GM18499 (cell line): ENCODE data around the gene MACF1.
"Not testable (repeated sequence)": the region's sequence is repeated elsewhere in the genome, so short reads cannot be mapped to it uniquely, and the experiment has no call there.

Source experiments
- ATAC-seq: cut with Tn5 transposase; IDR thresholded peaks from one replicate; pipeline ENCODE4 v1.9.1; 2021; ENCODE audit warnings: moderate number of reproducible peaks; ENCODE audit not compliant: insufficient read depth, unreplicated experiment

Gene MACF1

GRCh38 chr1:39498821-39499220 is 294.3 kb downstream of the MACF1 start:
- ATAC-seq: not testable (repeated sequence)

GRCh38 chr1:39499668-39500067 is 295.2 kb downstream of the MACF1 start:
- ATAC-seq: no peak

DNA sequence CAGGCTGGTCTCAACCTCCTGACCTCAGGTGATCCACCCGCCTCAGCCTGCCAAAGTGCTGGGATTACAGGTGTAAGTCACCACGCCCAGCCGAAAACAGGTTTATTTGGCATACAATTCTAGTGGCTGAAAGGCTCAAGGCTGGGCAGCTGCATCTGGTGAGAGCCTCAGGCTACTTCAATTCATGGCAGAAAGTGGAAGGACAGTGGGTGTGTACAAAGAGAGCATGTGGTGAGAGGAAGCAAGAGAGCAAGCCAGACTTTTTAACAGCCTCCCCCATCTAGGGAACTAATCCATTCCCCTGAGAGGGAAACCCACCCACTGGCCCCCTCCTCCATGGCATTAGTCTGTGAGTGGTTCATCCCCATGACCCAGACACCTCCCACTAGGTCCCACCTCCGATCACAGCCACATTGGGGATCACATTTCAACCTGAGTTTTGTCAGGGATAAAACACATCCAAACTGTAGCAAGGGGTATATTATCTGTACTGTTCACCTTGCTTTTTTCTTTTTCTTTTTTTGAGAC is 296.4 kb downstream of the MACF1 start:
- no peak for ATAC-seq

- no peak for ATAC-seq
Observed at GRCh38 chr1:39501666-39502065, 297.2 kb downstream of the MACF1 start.

DNA sequence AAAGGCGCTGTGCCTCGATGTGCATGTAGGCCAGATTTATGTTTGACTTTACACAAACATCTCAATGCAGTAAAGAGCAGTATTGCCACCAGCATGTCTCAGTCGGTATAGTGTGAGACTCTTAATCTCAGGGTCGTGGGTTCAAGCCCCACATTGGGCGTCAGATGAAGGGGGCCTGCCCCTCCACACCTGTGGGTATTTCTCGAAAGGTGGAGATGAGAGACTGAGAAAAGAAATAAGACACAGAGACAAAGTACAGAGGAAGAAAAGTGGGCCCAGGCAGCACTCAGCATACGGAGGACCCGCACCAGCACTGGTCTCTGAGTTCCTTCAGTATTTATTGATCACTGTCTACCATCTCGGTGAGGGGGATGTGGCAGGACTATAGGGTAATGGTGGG is 299.9 kb downstream of the MACF1 start:
- not testable (repeated sequence) for ATAC-seq

- no peak for ATAC-seq
Observed at GRCh38 chr1:39505289-39505688, 300.8 kb downstream of the MACF1 start.

DNA sequence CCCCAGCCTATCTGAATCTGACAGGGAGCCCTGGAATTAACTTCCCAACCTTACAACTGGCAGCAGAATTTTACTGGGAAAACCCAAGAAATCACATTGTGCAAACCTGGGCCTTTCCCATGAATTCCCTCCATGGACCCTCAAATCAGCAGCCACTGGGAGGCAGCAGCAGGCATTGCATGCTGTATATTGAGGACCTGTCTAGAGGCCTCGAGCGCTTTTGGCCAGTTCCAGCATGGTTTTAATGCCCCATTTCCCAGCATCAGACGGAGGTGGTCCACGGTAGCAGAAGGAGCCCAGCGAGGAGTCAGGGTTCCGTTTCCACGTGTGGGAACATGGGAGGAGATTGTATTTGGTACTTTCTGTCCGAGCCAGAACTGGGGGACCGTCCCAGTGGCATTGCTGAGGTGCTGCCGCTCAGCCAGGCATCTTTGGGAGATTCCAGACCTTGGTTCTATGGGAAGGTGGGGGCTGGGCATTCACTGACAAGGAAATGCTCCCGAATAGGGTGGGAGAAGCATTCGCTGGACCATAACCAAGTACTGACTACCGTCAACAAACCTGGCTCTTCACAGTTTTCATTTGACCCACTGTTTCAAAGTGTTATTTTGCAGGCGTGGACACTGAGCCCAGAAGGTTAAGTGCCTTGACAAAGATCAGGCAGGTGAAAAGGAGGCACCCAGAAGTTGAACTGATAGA is 302.9 kb downstream of the MACF1 start:
- ATAC-seq: no peak

- no peak for ATAC-seq
Observed at GRCh38 chr1:39508266-39508665, 303.8 kb downstream of the MACF1 start.

GRCh38 chr1:39508857-39509305 is 304.4 kb downstream of the MACF1 start:
- ATAC-seq: no peak

- no peak for ATAC-seq
Observed at GRCh38 chr1:39509360-39510009, 305.0 kb downstream of the MACF1 start.

DNA sequence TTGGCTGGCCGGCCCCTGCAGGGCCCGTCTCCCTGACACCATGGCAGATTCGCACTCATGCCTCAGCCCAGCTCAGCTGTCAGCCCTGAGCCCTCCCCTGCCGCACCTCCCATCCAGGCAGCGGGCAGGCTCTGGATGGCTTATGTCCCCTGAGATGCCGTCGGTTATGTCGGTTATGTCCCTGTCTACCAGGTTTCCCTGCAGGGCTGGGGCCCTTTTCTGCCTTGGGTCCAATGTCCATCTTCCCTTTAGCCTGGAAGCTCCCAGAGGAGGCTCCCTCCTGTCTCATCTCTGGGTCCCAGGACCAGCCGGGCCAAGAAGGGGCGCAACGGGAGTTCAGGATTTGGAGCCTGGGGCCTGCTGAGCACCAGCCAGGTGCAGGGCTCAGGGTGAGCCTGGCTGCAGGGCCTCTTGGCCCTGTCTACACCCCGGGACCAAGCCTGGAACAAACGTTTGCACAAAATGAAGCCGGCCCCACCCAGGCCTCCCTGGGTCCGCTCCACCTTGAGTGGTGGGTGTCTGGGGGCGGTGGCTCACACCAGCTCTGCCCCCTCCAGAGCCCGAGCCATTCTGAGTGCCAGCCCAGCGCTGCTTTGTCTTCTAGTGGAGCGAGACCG is 306.2 kb downstream of the MACF1 start:
- not testable (repeated sequence) for ATAC-seq

DNA sequence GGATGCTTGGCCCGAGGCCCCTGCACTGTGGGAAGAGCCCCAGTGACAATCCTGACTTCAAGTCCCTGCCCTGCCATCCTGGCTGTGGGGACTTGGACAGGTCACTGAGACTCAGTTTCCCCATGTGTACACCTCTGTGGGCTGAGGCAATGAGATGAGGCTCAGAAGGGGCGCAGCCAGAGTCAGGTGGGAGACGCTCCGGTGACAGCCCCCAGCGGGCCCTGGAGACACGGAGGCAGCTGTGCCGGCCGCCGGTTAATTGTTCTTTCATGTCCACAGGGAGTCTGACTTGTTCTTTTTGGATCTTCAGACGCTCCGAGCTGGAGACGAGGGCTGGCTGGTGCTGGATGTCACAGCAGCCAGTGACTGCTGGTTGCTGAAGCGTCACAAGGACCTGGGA is 307.0 kb downstream of the MACF1 start:
- not testable (repeated sequence) for ATAC-seq

DNA sequence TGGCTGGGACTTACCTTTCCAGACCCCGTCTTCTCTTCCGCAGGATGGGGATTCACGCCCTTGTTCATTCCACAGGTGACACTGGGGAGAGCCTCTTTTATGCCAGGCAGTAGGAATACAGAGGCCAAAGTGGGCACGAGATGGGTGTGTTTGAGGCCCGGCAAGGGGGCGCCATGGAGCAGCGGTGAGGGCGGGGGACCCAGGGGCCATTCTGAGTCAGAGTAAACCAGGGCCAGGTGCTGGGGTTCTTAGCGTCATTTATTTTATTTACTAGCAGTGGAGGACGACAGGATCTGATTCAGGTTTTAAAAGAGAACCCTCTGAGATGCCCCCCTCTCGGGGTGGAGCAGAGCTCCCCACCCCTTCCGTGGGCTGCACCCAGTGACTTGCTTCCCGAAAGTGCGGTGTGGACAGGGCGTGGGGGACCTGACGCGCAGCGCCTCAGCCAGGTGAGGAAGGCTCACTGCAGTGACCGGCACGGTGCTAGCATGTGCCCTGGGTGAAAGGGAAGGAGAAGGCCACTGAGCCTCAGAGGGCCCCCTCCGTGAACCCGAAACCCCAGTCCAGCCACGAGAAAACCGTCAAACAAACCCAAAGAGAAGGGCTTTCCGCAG is 307.8 kb downstream of the MACF1 start:
- not testable (repeated sequence) for ATAC-seq

GRCh38 chr1:39514710-39515124 is 310.2 kb downstream of the MACF1 start:
- ATAC-seq: not testable (repeated sequence)

GRCh38 chr1:39515131-39516086 is 310.9 kb downstream of the MACF1 start:
- ATAC-seq: not testable (repeated sequence)

DNA sequence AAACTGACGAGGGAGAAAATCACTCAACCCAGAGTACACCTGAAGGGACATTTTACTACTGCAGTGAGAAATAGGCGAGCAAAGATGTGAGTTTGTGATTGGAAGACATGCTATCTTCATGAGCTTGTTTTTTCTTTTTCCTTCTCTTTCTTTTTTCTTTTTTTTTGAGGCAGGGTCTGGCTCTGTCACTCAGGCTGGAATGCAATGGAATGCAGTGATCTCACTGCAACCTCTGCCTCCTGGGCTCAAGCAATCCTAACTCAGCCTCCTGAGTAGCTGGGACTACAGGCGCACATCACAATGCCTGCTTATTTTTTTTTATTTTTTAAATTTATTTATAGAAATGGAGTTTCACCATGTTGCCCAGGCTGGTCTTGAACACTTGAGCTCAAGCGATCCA is 312.3 kb downstream of the MACF1 start:
- not testable (repeated sequence) for ATAC-seq

DNA sequence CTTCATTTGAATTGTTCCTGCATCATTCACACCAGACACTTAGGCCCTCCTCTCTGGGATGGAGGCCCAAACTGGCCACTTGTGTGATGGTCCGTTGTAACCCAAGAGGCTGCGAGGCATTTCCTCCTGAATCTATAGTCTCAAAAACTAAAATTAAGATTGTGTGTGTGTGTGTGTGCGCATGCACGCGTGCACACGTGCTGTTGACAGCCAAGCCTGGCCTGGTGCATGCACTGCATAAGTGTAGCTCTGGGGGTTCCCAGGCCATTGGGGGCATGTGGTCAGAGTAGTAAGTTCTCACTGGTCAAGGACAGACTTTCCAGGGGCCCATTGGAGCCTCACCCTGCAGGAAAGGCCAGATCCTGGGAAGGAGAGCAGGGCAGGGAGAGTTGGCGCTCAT is 313.4 kb downstream of the MACF1 start:
- not testable (repeated sequence) for ATAC-seq

GRCh38 chr1:39519376-39519775 is 314.9 kb downstream of the MACF1 start:
- not testable (repeated sequence) for ATAC-seq

DNA sequence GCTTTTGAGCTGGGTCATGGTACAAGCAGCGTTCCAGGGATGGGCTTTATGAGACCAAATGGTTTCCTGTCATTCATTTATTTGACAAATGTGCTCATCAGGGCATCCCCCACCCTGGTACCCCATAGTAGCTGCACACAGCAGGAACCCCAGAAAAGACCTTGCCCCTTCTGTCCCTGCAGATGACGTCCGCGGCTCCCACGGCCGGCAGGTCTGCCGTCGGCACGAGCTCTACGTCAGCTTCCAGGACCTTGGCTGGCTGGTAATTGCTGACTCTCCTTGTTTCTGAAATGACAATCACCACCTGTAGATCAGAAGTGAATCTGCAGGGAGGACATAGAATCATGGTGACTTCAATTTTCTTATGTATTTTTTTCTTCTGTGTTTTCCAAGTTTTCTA is 317.7 kb downstream of the MACF1 start:
- not testable (repeated sequence) for ATAC-seq
